AG04450 (cell line): Measurements from ENCODE around the gene IFNLR1. TPM values are rescaled to one million over a fixed set of nuclear protein-coding genes. Genes with fewer than 3 reads are reported as not detected.

ENCODE experiments used
- CTCF ChIA-PET: fragments of 300-600, 350-600 bp; formaldehyde crosslinking; extraction: SDS; loops from one replicate; lab custom pipeline; 2022; ENCODE audit warnings: antibody characterized with exemption, inconsistent platforms; lab: Charles Lee
- POLR2A ChIA-PET: fragments of 350-600 bp; formaldehyde crosslinking; extraction: SDS; loops from one replicate; lab custom pipeline; 2021; ENCODE audit warnings: antibody characterized with exemption, inconsistent platforms; lab: Yijun Ruan, JAX
- DNase-seq: peaks from one replicate; pipeline ENCODE4 v3.0.0-alpha.2; 2011; ENCODE audit warnings: low read depth, low spot score
- H3K27ac ChIP-seq: one replicate; pipeline ENCODE4 v1.5.1; 2012; ENCODE audit warnings: low read depth, low read length, control low read depth
- H3K27me3 ChIP-seq: one replicate; pipeline ENCODE4 v1.6.0; 2012; ENCODE audit warnings: low read length; ENCODE audit not compliant: control insufficient read depth, insufficient read depth
- H3K4me3 ChIP-seq: 2 replicates; pipeline ENCODE4 v1.5.1; 2011; ENCODE audit warnings: mild to moderate bottlenecking, low read depth, low read length, control low read depth
- H3K9me3 ChIP-seq: 2 replicates; pipeline ENCODE4 v1.5.1; 2012; ENCODE audit warnings: low read length; ENCODE audit not compliant: control insufficient read depth, insufficient read depth
- polyA plus RNA-seq: library from polyadenylated mRNA; depleted of rRNA; stranded (reverse); fragments of >200 nt; gene quantifications from 2 replicates; pipeline ENCODE4 v1.2.3, GENCODE V29; 2011
- TF ChIP-seq, protein P1 (sequence below): IDR thresholded peaks from 2 replicates; pipeline ENCODE4 v1.5.1; 2011; ENCODE audit warnings: low read depth, low read length, control low read depth, inconsistent platforms

IFNLR1 gene
- polyA plus RNA-seq, 1 experiment, result not detected

DNA sequence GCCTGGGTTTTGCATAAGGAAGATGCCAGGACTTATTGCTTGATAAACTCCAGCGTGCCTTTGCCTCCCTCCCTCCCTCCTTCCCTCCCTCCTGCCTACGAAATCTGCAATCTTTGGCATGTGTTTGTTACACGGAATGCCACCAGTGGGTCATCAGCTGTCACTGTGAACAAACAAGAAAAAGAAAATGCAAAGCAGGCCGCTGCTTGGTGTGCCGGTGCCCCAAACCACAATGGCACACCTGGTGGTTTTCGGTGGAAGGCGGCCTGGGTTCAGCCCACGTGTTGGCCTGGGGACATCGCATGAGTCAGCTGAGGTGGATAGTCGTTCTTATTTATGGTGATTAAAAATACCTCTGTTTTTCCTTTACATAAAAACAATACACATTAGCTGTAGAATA is 16.3 kb upstream of the IFNLR1 start:
- Histone ChIP-seq H3K9me3 (no peaks in the 10 kb centered on the region), H3K4me3 (no peak overlapping the region), H3K27ac (no peak overlapping the region), H3K27me3 (peaks cover 7% of the 10 kb centered on the region)
- POLR2A ChIA-PET, result no interaction called here
- DNase-seq, result no peak
- TF ChIP-seq, protein P1, sequence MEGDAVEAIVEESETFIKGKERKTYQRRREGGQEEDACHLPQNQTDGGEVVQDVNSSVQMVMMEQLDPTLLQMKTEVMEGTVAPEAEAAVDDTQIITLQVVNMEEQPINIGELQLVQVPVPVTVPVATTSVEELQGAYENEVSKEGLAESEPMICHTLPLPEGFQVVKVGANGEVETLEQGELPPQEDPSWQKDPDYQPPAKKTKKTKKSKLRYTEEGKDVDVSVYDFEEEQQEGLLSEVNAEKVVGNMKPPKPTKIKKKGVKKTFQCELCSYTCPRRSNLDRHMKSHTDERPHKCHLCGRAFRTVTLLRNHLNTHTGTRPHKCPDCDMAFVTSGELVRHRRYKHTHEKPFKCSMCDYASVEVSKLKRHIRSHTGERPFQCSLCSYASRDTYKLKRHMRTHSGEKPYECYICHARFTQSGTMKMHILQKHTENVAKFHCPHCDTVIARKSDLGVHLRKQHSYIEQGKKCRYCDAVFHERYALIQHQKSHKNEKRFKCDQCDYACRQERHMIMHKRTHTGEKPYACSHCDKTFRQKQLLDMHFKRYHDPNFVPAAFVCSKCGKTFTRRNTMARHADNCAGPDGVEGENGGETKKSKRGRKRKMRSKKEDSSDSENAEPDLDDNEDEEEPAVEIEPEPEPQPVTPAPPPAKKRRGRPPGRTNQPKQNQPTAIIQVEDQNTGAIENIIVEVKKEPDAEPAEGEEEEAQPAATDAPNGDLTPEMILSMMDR, result no peak
- CTCF ChIA-PET, result interaction anchor here (0.5 to 4.3 kb wide), 8 partner anchors 91 to 432 kb away, joined by 3 to 110 read pairs (median 4); no protein-coding TSS in a partner anchor

DNA sequence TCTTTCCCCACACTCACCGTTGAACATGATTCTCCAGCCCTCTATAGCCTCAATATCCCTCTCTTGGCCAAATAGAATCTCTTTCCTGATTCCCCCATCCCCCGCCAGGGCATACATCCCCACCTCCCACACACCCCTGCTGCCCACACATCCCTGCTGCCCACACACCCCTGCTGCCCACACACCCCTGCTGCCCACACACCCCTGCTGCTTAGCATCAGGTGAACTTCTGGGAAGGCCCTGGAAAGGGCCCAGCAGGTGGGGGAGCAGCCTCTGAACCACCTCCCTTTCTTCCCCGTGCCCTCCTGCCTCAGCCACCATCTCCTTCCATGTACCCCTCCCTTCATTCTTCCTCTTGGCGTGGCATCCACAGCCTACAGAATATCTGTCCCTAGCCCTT is 15.9 kb upstream of the IFNLR1 start:
- peaks cover 8% of the 10 kb centered on the region for H3K27me3 ChIP-seq
- ChIA-PET CTCF (interaction anchor here (0.5 to 6.6 kb wide), 14 partner anchors 59 to 432 kb away, joined by 3 to 659 read pairs (median 8); no protein-coding TSS in a partner anchor), POLR2A (no interaction called here)
- DNase-seq, result no peak
- TF ChIP-seq, protein P1, result no peak
- no peak overlapping the region for H3K27ac ChIP-seq
- no peak overlapping the region for H3K4me3 ChIP-seq
- H3K9me3 ChIP-seq, result no peaks in the 10 kb centered on the region

DNA sequence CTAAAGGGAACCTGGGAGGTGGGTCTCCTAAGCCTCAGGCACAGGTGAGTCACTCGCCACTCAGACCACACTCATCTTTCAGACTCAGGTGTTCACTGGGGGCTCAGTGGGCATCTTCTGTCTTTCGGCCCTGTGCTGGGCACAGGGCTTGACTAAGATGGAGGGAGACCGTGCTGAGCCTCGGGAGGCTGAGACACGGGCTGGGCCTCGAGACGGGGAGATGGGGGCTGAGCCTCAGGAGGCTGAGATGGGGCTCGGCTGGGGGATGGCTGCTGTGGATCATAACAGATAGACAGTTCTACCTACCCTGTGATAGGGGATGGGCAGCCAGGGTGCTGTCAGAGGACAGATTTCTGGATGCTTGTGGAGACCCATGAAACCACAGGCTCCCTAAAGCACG is 15.5 kb upstream of the IFNLR1 start:
- no peak overlapping the region for H3K4me3 ChIP-seq
- POLR2A ChIA-PET, result interaction anchor here (1.0 to 1.5 kb wide), 2 partner anchors 188 to 190 kb away, joined by 4 to 7 read pairs; no protein-coding TSS in a partner anchor
- TF ChIP-seq, protein P1, result no peak

DNA sequence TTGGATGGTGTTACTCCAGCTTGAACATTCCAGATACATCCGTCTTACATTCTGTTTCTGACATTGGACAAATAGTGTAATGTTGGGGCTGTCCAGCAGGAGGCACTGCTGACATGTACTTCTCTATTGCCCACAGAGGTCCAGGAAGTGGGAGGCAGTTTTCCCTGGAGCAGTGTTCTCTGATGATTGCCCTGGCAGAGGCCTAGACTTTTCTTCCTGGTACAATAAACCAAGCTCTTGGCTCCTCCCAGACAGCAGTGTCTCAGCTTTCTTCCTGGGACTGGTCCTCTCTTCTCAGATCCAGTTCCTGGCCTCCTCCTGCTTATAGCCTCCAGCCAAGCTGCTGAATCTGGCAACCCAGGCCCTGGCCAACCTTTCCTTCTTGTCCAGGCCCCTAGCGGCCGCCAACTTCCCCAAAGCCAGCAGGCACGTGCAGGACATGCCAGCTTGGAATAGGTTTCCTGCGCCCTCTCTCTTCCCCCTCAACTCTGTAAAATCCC is 14.9 kb upstream of the IFNLR1 start:
- H3K9me3 ChIP-seq, result no peaks in the 10 kb centered on the region
- CTCF ChIA-PET, result interaction anchor here (0.5 to 6.6 kb wide), 56 partner anchors 9 to 485 kb away, joined by 3 to 659 read pairs (median 5); partner anchors contain the start of genes NIPAL3 and STPG1
- TF ChIP-seq, protein P1, result peak; percentile 88
- peaks cover 8% of the 10 kb centered on the region for H3K27me3 ChIP-seq
- H3K27ac ChIP-seq, result no peak overlapping the region
- POLR2A ChIA-PET, result interaction anchor here (1.0 to 1.5 kb wide), 2 partner anchors 189 to 191 kb away, joined by 4 to 7 read pairs; no protein-coding TSS in a partner anchor
- DNase-seq, result peak; percentile 69
- H3K4me3 ChIP-seq, result no peak overlapping the region

More for the DNA sequence above, 15.5 kb upstream of the IFNLR1 start:
- Histone ChIP-seq H3K27ac (no peak overlapping the region), H3K27me3 (peaks cover 8% of the 10 kb centered on the region), H3K9me3 (no peaks in the 10 kb centered on the region)
- DNase-seq, result no peak
- CTCF ChIA-PET, result interaction anchor here (0.5 to 6.6 kb wide), 51 partner anchors 8 to 438 kb away, joined by 3 to 659 read pairs (median 5); partner anchors contain the start of genes NIPAL3 and STPG1
